NCI-H2227 treated with DMSO at 0.1 percent for 48 hours (cell line): ENCODE measurements around the gene STING1.
"Not testable (repeated sequence)": the region's sequence is repeated elsewhere in the genome, so short reads cannot be mapped to it uniquely, and the experiment has no call there.

Experiments
- DNase-seq: peaks from one replicate; lab custom pipeline; 2025; lab: John Stamatoyannopoulos, UW

STING1 gene

DNA sequence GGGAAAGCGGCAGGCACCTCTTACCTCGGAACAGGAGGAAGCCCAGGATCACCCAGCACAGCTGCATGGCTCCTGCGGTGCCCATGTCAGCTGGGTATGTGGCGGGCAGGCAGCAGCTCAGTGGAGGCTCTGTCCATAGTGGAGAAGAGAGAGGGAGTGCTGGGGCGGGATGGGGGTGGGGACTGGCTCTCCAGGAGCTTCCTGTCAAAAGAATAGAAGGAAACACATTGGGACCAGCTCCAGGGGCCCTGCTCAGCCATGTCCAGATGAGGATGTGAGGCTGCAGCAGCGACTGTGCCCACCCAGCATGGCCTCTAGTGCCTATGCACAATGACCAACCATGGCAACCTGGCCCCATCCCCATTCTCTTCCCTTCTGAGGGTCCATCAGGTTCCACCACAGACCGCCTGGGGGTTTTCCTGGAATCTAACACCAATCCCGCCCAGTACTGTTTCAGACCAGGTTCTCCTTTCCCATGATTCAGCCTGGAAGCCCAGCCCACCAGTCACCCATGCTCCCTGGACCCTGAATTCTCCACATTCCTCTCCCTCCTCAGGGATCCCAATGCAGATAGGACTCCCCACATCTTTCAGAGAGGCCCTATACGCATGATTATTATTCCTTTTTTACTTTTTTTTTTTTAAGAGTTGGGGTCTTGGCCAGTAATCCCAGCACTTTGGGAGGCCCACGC, 19.8 kb downstream of the STING1 start, which contains the start of gene ECSCR:
TSS of gene ECSCR (minus strand) at position 158 of the 691 bp plus-strand sequence. CDS start at position 85, 73 bp downstream.
- no peak for DNase-seq

DNA sequence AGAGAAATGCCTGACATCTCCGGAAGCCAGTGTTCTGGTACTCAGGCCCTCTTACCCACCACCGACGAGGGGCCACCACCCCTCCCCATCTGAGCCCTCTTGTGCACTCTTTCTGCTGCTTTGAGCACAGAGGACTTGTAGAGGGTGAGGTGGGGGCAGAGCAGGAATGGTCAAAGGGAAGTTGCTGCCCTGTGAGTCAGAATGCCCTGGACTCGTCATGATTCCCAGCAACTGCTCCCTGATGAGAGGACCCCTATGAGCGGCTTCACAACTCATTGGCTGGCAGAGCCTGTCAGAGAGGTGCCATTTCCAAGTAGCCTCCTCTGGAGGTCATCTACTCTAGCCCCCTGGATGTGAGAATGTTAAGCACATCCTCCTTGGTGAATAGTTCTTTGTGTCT, 20.9 kb downstream of the STING1 start:
- no peak for DNase-seq

DNA sequence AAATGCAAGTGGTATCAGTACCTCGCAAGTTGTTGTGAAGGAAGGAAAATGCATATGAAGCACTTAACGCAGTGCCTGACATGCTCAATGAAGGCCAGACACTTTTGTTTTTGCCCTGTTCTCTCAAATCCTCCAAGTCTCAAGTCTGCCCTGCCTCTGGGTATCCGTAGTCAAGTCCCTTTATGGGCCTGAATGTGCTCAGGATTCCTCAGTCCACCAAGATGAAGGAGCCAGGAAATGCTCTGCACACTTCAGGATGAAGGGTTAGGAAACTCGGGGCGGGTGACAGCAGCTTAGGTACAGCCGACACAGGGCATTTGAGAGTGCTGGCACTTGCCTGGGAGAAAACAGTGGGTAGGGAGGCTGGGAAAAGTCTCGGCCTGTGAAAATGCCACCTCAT, 21.4 kb downstream of the STING1 start:
- no peak for DNase-seq

DNA sequence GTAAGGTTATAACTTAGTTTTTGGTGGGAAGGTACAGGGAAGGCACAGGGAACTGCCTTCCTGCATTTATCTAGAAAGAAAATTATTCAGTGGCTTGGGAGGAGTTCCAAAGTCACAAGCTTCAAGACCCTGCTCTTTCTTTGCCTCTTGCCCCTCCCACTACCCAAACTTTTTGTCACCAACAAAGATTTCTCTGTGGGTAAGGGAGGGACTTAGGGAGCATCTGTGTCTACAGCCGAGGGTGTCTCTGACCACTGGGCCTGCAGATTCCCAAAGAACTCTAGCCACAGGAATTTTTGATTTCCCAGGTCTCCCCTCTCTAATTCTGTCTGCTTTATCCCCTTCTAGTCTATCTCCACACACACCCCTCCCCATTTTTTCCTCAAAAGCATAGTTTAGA, 22.1 kb downstream of the STING1 start:
- no peak for DNase-seq

DNA sequence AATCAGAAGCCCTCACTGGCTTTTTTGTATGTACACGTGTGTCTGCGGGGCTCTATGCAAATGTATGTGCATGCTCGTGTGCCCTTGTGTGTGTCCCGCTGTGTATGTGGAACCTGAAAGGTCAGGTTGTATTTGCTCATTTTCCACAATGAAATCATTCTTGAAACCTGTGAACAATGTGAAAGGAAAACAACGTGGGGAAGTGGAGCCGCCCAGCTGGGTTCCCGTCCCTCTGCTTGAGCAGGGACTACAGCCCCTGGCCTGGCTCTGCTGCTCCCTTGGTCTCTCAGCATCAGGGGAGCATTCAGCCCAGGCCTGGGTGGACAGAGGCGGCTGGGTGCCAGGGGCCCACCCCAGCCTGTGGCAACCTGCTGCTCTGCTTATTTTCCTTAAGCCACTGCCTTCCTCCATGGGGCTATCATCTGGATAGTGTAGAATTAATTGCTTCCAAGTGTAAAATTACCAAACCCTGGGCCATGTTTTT, 23.1 kb downstream of the STING1 start:
- no peak for DNase-seq

DNA sequence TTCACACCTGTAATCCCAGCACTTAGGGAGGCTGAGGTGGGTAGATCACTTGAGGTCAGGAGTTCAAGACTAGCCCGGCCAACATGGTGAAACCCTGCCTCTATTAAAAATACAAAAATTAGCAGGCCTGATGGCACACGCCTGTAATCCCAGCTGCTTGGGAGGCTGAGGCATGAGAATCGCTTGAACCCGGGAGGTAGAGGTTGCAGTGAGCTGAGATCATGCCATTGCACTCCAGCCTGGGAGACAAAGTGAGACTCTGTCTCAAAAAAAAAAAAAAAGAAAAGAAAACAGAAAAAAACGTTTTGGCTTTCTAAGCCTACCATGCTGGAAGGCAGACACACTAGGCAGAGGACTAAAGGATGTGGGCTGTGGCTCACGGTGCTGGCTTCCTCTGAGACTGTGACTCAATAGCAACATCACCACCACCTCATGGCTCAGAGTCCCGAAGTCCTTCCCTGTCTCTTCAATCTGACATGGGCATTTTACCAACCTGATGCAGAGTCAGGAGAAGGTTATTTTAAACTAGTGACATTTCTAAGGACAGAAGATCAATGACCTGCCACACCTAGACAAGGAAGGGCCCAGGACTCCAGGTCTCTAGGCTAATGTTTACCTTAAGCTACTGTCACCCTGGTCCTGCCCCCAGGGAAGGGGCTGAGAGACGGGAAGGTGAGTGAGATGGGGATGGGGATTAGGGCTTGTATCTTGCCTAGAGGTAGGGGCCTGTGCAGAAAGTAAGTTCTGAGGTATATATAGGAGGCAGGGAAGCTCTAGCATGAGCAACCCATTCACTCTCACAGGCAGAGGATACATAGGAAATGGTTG, 23.8 kb downstream of the STING1 start:
- no peak for DNase-seq

DNA sequence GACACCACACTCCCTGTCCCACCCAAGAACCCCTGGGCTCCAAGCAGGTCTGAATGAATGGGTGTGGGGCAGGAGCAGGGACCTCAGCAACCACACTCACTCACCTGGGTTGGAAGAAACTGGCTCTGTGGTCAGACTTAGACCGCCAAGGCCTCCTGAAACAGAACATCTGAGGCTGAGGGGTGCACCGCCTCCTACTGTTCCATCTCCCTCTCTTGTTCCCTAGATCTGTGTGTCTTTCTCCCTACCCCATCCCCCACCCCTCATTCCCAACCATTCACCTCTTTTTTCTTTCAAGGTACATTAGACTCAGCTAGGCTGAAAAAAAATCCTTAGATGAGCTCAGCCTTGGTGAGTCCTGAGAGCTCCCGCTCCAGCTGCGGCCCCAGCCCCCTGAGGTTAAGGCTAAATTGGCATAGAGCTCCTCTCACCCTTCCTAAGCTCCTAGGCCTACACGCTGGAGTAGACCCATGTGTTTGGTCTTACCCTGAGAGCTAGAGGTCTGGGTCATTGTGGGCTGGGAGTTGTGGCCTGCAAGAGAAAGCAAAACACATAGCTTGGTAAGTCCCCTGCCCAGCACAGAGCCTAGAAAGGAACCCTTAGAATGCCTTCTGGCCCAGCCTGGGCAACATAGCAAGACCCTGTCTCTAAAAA, 24.8 kb downstream of the STING1 start:
- DNase-seq = no peak

DNA sequence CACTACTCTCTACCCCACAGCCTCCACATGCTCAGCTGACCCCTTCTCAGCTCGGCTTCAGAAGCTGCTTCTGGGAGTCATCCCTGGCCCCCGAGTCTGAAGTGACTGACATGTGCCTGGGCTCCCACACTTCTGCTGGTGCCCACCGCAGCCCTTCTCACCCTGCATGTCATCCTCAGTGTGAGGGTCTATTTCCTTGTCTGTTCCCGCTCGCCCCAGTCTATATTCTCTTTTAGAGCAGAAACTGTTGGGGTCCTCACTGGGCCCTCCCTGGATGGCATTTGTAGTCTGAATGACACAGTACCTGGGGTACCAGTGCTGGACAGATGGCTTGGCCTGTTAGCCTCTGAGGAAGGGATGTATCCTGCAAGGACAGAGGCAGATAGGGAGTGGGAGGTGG, 25.3 kb downstream of the STING1 start:
- no peak for DNase-seq

DNA sequence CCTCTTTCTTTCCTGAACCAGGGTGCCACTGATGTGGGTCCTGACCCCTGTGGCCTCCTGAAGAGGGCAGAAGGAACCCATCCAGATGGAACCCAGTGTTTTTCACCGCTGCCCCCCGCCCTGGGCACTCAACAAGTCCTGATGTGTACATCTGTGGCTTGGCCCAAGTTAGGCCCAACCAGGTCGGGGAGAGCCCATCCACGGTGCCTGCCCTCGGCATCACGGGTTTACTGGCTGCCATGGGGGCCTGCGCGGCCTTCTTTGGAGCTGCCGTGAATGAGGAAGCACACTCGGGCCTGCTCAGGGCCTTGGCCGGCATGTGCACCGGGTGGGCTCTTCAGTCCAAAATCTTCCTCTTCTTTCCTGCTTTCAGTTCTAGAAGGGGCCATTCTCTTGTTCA, 25.8 kb downstream of the STING1 start:
- no peak for DNase-seq

DNA sequence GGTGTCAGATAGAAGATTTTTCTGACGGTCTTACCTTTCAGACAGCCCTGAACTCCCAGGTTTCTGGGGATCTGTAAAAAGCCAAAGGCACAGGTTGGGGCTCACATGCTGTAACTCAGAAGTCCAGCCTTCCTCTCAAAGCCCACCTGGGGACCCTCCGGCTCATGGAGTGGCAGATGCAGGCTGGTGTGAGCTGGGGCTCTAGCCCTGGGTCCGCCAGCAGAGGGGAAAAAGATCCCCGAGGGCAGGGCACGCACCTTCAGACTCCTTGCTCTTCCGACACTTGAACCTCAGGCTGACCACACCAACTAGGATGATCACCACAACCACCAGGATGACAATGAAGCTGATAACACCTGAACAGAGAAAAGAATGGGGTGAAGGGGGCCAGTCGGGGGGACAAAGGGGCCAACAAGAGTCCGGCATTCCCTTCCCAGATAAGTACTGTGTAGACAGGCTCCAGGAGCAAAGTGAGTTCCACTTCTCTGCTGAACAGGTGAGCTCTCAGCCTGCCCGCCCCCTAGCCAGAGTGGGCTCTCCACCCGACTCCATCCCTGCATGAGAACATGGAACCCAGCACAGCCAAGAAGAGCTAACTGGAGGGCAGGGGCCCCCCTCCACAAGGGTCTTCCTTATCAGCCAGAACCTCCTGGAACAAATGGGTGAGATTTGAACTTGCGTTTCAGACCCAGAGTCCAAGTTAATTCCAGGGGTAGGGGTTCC, 27.8 kb downstream of the STING1 start:
- DNase-seq = no peak

DNA sequence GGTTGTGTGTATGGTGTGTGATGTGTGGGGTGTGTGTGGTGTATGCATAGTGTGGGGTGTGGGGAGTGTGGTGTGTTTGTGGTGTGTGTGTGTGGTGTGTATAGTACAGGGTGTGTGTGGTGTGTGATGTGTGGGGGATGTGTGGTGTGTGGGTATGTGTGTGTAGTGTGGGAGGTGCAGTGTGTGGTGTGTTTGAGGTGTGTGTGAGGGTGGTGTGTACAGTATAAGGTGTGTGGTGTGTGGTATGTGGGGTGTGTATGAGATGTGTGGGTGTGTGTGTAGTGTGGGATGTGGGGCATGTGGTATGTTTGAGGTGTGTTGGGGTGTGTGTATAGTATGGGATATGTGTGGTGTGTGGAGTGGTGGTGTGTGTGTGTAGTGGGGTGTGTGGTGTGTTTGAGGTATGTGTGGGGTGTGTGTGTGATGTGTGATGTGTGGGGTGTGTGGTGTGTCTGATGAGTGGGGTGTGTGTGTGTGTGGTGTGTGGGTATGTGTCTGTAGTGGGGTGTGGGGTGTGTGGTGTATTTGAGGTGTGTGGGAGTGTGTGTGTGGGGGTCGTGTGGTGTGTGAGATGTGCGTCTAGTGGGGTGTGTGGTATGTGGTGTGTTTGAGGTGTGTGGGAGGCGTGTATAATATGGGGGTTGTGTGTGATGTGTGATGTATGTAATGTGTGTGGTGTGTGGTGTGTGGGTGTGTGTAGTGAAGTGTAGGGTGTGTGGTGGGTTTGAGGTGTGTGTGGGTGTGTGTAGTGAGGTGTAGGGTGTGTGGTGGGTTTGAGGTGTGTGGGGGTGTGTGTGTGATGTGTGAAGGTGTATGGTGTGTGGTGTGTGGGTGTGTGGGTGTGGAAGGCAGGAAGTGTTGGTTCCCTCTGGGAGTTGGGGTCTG, 28.6 kb downstream of the STING1 start:
- DNase-seq = no peak

DNA sequence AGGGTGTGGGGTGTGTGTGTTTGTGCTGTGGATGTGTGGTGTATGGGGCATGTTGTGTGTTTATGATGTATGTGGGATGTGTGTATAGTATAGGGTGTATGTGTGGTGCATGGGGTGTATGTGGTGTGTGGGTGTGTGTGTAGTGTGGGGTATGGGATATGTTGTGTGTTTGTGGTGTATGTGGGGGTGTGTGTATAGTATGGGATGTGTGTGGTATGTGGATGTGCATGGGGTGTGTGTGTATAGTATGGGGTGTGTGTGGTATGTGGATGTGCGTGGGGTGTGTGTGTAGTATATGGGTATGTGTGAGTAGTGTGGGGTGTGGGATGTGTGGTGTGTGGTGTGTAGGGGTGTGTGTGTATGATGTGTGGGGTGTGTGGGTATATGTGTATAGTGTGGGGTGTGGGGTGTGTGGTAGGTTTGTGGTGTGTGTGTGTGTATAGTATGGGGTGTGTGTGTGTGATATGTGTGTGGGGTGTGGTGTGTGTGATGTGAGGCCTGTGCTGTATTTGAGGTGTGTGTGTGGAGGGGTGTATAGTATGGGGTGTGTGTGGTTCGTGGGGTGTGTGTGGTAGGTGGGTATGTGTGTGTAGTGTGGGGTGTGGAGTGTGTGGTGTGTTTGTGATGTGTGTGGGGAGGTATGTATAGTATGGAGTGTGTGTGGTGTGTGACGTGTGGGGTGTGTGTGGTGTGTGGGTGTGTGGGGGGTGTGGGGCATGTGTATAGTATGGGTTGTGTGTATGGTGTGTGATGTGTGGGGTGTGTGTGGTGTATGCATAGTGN, 30.5 kb downstream of the STING1 start:
- DNase-seq = no peak

DNA sequence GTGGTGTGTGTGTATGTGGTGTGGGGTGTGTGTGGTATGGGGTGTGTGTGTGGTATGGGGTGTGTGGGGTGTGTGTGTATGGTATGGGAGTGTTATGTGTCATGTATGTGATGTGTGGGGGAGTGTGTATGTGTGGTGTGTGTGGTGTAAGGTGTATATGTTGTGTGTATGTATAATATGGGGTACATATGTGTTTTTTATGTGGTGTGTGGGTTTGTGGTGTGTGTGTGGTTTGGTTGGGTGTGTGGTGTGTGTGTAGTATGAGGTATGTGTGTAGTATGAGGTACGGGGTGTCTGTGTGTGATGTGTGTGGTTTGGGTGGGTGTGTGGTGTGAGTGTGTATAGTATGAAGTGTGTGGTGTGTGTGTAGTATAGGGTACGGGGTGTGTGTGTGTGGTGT, 31.4 kb downstream of the STING1 start:
- DNase-seq = no peak

DNA sequence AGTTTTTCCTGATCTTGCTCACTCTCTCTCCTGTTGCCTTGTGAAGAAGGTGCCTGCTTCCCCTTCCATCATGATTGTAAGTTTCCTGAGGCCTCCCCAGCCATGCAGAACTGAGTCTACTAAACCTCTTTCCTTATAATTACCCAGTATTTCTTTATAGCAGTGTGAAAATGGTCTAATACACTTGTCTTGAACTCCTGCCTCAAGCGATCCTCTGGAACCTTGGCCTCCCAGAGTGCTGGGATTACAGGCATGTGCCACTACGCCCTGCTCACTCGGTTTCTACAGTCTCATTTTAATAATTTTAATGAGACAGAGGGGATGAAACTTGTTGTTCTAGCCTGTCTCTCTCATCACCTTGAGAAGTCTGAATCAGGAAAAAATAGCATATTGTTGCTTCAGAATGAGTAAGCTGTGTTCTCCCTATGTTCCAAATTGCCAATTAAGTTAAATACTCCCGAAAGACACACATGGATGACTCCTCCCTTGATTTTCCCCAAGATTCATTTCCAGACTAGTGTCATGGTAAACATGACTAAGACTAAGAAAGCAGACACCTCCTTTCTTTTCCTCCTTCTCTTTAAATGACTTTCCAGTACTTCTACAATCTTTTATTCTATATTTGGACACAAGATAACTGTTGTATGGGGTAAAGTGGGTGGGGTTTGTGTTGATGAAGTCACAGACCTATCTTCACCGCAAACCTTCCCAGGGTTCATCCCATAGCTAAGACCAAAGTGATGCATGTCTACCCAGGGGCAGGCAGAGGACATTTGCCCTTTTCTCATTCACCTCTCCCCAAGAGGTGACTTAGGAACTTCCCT, 35.4 kb downstream of the STING1 start:
- DNase-seq = no peak

DNA sequence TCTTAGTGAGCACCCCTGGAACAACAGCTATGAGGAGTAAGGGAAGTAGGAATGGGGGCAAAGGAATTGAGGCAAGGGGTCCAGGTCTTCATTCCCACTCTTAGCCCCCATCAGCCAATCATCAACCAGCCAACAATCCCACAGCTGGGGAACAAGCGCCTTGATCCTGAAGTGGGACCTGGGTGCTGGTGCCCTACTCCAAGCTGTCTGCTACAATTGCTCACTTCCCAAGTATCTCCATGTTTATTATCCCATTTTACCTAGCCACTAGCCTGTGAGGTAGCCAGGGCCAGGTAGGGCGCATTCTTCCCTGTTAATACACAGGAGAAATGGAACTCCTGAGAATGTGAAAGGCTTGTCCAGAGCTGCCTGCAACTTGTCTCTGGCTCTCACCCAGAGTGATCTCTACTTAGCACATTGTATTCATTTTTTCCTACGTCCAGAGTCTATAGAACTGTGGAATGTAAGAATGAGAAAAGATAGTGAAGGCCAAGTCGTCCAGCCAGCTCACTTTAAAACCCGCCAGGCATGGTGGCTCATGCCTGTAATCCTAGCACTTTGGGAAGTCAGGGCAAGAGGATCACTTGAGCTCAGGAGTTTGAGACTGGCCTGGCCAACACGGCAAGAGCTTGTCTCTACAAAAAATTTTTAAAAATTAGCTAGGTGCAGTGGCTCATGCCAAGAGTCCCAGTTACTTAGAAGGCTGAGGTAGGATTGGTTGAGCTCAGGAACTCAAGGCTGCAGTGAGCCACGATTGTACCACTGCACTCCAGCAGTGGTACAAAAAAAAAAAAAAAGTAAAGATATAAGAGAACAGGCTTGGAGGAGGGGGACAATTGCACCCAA, 37.0 kb downstream of the STING1 start:
- DNase-seq = no peak

DNA sequence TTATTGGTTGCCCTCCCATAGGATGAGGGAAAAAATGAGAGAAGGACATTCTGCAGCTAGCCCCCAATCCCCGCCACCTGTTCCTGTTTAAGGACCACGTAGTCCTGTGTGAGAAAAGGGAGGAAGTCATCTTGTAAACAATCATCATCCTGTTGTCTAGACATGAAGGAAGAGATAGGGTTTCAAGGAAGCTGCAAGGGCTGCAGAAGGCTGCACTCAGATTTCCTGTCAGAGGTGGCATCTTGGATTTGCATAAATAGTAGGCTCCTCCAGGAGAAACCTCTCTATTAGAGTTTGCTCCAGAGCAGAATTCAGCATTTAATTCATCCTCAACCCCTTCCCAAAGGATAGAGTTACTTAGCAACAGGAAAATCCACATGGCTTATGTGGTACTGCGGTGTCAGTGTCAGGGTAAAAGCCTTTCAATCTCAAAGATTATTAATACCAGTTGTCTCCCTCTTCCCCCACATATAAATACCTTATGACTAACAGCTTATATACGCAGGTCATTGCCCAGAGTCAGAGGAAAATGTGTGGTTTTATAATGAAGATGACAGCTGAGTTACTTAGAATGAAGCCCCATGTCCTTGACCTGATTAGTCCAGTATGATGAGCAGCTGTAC, 38.6 kb downstream of the STING1 start:
- peak; percentile 0 for DNase-seq

DNA sequence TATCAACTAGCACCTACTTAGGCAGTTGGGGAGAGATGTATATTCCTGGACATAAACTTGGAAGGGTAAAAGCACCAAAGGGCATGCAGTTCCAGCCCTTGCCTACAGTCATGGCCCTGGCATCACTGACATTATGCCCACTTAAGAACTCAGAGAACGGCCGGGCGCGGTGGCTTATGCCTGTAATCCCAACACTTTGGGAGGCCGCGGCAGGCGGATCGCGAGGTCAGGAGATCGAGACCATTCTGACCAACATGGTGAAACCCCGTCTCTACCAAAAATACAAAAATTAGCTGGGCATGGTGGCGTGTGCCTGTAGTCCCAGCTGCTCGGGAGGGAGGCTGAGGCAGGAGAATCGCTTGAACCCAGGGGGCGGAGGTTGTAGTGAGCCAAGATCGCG, 42.1 kb downstream of the STING1 start:
- not testable (repeated sequence) for DNase-seq
